ENCODE measurements around the gene TP63. TPM values are rescaled to one million over a fixed set of nuclear protein-coding genes. Genes with fewer than 3 reads are reported as not detected.

The TP63 gene
- total and polyA plus RNA-seq, 2 experiments from 2014 or later, result not detected

DNA sequence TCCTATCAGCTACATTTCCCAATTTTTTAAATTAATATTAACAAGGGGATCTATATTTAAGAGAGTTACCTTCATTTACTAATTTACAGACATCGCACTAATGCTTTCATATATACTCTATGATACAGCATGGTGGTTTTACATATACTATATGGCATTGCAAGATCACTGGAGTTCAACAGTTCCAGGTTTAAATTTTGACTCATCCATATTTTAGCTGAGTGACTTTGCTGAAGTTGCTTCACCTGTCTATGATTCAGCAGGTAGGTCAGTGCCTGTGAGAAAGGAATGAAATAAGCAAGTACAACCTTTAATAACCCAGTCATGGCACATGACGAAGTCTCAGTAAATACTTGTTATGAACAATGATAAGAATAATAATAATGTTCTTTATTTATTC, 278.4 kb downstream of the TP63 start:
- Histone ChIP-seq H3K36me3 (ENCODE audit: insufficient read depth) (no peaks in the 10 kb centered on the region), H3K4me1 (ENCODE audit: insufficient read depth) (peaks cover 7% of the 10 kb centered on the region), H3K27me3 (ENCODE audit: insufficient read depth) (no peaks in the 10 kb centered on the region), H3K4me3 (no peak overlapping the region), H3K9me2 (ENCODE audit: insufficient read depth) (peaks cover 11% of the 10 kb centered on the region; the same call in 1 of the 2 replicates), H3K4me2 (no peak overlapping the region), H3K79me2 (replicated peaks; ENCODE audit: insufficient read depth) (no peaks in the 10 kb centered on the region), H3F3A (replicated peaks; ENCODE audit: low read depth) (no peaks in the 10 kb centered on the region), H4K20me1 (replicated peaks; ENCODE audit: insufficient read depth) (no peaks in the 10 kb centered on the region), H2AFZ (no peak overlapping the region), H3K27ac (ENCODE audit: low read depth) (no peak overlapping the region)
- Mint-ChIP-seq H3K27ac (no peak overlapping the region), H3K9me3 (no peaks in the 10 kb centered on the region), H3K36me3 (ENCODE audit: low read depth) (no peaks in the 10 kb centered on the region), H3K4me3 (no peak overlapping the region), H3K27me3 (ENCODE audit: insufficient read depth, low read depth, poor library complexity) (no peaks in the 10 kb centered on the region), H3K4me1 (peaks cover 14% of the 10 kb centered on the region)
- no peak for DNase-seq (ENCODE audit: low spot score)
- TF ChIP-seq, protein P1, sequence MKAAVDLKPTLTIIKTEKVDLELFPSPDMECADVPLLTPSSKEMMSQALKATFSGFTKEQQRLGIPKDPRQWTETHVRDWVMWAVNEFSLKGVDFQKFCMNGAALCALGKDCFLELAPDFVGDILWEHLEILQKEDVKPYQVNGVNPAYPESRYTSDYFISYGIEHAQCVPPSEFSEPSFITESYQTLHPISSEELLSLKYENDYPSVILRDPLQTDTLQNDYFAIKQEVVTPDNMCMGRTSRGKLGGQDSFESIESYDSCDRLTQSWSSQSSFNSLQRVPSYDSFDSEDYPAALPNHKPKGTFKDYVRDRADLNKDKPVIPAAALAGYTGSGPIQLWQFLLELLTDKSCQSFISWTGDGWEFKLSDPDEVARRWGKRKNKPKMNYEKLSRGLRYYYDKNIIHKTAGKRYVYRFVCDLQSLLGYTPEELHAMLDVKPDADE (IDR thresholded peaks at IDR 0.05), result no peak
- TF ChIP-seq POLR2AphosphoS5 (IDR thresholded peaks at IDR 0.05; ENCODE audit: low read depth) (no peak), STAT1 (IDR thresholded peaks at IDR 0.05; ENCODE audit: unreplicated experiment) (no peak), ZNF331 (CRISPR knock-in tag; IDR thresholded peaks at IDR 0.05; ENCODE audit: low read depth) (no peak), EZH2phosphoT487 (IDR thresholded peaks at IDR 0.05; ENCODE audit: unreplicated experiment) (no peak), CREB1 (CRISPR knock-in tag; IDR thresholded peaks at IDR 0.05; ENCODE audit: low read depth) (no peak), ZNF114 (CRISPR knock-in tag; IDR thresholded peaks at IDR 0.05) (no peak), EZH2 (IDR thresholded peaks at IDR 0.05; ENCODE audit: low read depth, unreplicated experiment) (no peak), NANOG (IDR thresholded peaks at IDR 0.05; ENCODE audit: borderline replicate concordance) (no peak), JUNB (IDR thresholded peaks at IDR 0.05; ENCODE audit: unreplicated experiment) (no peak)
- TF ChIP-seq, protein P2, sequence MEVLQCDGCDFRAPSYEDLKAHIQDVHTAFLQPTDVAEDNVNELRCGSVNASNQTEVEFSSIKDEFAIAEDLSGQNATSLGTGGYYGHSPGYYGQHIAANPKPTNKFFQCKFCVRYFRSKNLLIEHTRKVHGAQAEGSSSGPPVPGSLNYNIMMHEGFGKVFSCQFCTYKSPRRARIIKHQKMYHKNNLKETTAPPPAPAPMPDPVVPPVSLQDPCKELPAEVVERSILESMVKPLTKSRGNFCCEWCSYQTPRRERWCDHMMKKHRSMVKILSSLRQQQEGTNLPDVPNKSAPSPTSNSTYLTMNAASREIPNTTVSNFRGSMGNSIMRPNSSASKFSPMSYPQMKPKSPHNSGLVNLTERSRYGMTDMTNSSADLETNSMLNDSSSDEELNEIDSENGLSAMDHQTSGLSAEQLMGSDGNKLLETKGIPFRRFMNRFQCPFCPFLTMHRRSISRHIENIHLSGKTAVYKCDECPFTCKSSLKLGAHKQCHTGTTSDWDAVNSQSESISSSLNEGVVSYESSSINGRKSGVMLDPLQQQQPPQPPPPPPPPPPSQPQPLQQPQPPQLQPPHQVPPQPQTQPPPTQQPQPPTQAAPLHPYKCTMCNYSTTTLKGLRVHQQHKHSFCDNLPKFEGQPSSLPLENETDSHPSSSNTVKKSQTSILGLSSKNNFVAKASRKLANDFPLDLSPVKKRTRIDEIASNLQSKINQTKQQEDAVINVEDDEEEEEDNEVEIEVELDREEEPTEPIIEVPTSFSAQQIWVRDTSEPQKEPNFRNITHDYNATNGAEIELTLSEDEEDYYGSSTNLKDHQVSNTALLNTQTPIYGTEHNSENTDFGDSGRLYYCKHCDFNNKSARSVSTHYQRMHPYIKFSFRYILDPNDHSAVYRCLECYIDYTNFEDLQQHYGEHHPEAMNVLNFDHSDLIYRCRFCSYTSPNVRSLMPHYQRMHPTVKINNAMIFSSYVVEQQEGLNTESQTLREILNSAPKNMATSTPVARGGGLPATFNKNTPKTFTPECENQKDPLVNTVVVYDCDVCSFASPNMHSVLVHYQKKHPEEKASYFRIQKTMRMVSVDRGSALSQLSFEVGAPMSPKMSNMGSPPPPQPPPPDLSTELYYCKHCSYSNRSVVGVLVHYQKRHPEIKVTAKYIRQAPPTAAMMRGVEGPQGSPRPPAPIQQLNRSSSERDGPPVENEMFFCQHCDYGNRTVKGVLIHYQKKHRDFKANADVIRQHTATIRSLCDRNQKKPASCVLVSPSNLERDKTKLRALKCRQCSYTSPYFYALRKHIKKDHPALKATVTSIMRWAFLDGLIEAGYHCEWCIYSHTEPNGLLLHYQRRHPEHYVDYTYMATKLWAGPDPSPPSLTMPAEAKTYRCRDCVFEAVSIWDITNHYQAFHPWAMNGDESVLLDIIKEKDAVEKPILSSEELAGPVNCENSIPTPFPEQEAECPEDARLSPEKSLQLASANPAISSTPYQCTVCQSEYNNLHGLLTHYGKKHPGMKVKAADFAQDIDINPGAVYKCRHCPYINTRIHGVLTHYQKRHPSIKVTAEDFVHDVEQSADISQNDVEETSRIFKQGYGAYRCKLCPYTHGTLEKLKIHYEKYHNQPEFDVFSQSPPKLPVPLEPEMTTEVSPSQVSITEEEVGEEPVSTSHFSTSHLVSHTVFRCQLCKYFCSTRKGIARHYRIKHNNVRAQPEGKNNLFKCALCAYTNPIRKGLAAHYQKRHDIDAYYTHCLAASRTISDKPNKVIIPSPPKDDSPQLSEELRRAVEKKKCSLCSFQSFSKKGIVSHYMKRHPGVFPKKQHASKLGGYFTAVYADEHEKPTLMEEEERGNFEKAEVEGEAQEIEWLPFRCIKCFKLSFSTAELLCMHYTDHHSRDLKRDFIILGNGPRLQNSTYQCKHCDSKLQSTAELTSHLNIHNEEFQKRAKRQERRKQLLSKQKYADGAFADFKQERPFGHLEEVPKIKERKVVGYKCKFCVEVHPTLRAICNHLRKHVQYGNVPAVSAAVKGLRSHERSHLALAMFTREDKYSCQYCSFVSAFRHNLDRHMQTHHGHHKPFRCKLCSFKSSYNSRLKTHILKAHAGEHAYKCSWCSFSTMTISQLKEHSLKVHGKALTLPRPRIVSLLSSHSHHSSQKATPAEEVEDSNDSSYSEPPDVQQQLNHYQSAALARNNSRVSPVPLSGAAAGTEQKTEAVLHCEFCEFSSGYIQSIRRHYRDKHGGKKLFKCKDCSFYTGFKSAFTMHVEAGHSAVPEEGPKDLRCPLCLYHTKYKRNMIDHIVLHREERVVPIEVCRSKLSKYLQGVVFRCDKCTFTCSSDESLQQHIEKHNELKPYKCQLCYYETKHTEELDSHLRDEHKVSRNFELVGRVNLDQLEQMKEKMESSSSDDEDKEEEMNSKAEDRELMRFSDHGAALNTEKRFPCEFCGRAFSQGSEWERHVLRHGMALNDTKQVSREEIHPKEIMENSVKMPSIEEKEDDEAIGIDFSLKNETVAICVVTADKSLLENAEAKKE (CRISPR knock-in tag; IDR thresholded peaks at IDR 0.05), result no peak
- TF ChIP-seq, protein P3, sequence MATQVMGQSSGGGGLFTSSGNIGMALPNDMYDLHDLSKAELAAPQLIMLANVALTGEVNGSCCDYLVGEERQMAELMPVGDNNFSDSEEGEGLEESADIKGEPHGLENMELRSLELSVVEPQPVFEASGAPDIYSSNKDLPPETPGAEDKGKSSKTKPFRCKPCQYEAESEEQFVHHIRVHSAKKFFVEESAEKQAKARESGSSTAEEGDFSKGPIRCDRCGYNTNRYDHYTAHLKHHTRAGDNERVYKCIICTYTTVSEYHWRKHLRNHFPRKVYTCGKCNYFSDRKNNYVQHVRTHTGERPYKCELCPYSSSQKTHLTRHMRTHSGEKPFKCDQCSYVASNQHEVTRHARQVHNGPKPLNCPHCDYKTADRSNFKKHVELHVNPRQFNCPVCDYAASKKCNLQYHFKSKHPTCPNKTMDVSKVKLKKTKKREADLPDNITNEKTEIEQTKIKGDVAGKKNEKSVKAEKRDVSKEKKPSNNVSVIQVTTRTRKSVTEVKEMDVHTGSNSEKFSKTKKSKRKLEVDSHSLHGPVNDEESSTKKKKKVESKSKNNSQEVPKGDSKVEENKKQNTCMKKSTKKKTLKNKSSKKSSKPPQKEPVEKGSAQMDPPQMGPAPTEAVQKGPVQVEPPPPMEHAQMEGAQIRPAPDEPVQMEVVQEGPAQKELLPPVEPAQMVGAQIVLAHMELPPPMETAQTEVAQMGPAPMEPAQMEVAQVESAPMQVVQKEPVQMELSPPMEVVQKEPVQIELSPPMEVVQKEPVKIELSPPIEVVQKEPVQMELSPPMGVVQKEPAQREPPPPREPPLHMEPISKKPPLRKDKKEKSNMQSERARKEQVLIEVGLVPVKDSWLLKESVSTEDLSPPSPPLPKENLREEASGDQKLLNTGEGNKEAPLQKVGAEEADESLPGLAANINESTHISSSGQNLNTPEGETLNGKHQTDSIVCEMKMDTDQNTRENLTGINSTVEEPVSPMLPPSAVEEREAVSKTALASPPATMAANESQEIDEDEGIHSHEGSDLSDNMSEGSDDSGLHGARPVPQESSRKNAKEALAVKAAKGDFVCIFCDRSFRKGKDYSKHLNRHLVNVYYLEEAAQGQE (IDR thresholded peaks at IDR 0.05; ENCODE audit: unreplicated experiment), result no peak
- TF ChIP-seq, protein P4, sequence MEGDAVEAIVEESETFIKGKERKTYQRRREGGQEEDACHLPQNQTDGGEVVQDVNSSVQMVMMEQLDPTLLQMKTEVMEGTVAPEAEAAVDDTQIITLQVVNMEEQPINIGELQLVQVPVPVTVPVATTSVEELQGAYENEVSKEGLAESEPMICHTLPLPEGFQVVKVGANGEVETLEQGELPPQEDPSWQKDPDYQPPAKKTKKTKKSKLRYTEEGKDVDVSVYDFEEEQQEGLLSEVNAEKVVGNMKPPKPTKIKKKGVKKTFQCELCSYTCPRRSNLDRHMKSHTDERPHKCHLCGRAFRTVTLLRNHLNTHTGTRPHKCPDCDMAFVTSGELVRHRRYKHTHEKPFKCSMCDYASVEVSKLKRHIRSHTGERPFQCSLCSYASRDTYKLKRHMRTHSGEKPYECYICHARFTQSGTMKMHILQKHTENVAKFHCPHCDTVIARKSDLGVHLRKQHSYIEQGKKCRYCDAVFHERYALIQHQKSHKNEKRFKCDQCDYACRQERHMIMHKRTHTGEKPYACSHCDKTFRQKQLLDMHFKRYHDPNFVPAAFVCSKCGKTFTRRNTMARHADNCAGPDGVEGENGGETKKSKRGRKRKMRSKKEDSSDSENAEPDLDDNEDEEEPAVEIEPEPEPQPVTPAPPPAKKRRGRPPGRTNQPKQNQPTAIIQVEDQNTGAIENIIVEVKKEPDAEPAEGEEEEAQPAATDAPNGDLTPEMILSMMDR (conservative IDR thresholded peaks at IDR 0.05; ENCODE audit: low read depth in 2 of 2), result no peak
- no peak for ATAC-seq

Data from GM23338 (cell line).